Stimulated activated CD4-positive, alpha-beta T cell treated with anti-CD3 and anti-CD28 coated beads, Interleukin-12 subunit alpha, Interleukin-12 subunit beta, amount 100 ng/mL, for 48 hours (primary cell): ENCODE measurements around the gene ATG7.
"Not testable (repeated sequence)": the region's sequence is repeated elsewhere in the genome, so short reads cannot be mapped to it uniquely, and the experiment has no call there.

Source experiments
- DNase-seq, 3 donors: peaks; one replicate each; pipeline ENCODE4 v3.0.0-alpha.2; 2020; ENCODE audit warnings: low read depth in 2 of 3, low spot score in 1 of 3

Gene ATG7

GRCh38 chr3:11498646-11499045 lies 226.4 kb downstream of the ATG7 start:
- no peak for DNase-seq

- no peak for DNase-seq
Measured at GRCh38 chr3:11499144-11499543, 226.9 kb downstream of the ATG7 start.

DNA sequence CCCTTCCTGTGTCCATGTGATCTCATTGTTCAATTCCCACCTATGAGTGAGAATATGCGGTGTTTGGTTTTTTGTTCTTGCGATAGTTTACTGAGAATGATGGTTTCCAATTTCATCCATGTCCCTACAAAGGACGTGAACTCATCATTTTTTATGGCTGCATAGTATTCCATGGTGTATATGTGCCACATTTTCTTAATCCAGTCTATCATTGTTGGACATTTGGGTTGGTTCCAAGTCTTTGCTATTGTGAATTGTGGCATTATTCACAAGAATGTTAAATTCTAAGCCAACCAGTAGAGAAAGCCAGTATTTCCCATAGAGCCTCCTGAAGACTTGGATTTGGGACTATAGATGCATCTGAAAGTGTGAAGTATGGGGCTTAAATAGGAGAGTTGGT lies 230.2 kb downstream of the ATG7 start:
- DNase-seq, result not testable (repeated sequence)

DNA sequence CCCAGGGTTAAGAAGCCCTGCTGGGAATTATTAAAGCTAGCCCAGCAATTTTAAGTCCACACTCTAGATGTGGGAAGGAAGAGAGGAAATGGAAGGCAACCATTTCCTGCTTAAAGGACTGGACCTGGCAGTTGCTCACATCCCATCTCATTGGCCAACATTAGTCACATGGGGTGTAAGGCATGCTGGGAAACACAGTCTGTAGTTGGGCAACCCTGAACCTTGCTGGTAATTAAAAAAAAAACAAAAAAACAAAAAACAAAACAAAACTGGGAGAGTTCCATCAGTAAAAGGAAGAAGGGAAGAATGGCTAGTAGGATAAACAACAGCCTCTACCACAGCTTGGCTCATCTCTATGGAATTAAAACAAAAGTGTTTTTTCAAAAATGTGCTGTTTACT lies 235.5 kb downstream of the ATG7 start:
- no peak for DNase-seq

DNA sequence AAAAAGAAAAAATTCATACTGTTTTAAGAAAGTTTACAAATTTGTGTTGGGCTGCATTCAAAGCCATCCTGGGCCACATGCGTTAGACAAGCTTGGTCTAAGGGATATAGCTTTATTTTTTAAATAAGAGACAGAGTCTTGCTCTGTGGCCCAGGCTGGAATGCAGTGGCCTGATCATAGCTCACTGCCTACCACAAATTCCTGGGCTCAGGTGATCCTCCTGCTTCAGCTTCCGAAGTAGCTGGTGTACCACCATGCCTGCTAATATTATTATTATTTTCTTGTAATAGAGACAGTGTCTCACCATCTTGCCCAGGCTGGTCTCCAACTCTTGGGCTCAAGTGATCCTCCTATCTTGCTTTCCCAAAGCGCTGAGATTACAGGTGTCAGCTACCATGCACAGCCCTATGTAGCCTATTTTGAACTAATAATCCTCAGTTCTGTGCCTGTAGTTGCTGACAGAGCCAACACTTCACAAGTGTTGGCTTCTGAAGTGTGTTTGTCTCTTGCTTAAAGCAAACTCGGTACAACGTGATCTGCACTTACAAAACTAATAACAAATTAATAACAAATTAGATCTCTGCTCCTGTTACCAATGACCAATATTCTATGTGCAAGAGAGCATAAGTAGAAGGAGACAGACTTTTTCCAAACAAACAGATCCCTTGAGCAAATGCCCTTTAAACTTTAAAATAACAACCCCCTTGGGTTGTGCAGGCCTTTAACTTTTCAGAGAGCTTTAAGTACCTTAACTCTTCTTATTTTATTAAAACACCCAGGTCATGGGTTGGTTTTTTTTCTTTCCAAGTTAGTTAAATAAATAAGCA lies 236.4 kb downstream of the ATG7 start:
- no peak for DNase-seq

- DNase-seq, result no peak
Measured at GRCh38 chr3:11509173-11510000, 237.2 kb downstream of the ATG7 start.

GRCh38 chr3:11510001-11510340 lies 237.8 kb downstream of the ATG7 start:
- no peak for DNase-seq

GRCh38 chr3:11510356-11510755 lies 238.2 kb downstream of the ATG7 start:
- no peak for DNase-seq

GRCh38 chr3:11511606-11512005 lies 239.4 kb downstream of the ATG7 start:
- not testable (repeated sequence) for DNase-seq

- DNase-seq, result not testable (repeated sequence)
Measured at GRCh38 chr3:11513125-11513816, 241.1 kb downstream of the ATG7 start.

- DNase-seq, result no peak
Measured at GRCh38 chr3:11513817-11514135, 241.6 kb downstream of the ATG7 start.

DNA sequence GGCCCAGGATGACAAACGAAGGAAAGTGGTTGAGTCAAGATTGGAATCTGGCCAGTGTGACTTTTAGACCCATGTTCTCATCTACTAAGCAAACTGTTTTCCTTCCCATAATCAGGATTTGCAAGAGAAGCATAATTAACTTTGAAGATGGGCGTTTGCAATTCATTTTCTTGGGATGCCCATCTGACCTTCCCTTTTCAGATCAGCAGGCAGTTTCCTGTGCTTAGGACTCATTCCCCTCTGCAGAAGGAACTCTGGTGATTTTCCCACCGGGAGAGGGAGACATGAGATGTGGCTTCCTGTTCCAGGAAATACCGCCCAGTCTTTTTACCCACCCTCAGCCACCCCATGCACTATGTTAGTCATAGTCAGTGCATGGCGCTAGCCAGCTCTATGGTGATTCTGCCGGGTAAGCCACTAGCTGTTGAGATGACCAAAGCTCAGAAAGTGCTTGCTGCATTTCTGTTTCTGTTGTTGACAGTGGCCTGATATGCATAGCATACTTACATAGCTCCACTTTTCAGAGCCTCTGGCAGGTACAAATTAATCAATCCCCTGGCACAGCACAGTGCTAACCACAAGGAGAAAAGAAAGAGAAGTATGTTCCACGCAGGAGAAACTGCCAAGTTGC lies 242.1 kb downstream of the ATG7 start:
- DNase-seq, result no peak

DNA sequence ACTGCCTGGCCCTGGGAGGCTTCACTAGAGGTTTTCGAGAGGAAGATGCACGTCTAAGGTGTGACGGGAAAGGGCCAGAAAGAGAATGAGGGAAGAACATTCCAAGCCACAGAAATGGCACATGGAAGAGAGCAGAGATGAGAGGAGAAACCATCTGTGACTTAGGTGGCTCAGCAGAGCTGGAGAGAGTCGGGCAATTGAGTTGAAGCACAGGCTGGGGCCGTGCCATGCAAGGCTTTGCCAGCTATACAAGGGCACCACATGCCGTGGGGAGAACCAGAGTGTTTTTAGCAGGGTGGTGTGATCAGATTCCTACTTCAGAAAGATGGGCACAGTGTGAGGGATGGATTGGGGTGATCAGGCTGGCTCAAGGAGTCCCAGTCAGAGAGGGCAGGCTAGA lies 245.4 kb downstream of the ATG7 start:
- no peak for DNase-seq

DNA sequence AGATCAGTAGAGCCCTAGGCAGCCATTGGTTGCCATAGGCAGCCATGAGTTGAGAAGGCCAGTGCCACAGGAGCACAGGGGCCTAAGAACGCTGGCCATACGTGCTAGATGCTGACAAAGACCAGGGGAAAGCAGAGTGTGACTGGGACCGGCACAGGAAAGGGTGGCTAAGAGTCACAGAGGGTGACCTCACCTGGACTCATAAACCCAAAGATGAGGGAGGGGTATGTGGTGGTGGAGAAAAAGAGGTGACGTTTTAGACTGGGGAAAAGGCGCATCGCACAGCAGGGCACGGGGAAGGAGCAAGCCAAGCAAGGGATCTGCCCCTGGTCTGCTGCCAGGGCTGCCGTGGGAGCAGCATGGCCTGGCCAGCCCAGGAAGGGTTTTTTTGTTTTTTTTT lies 249.0 kb downstream of the ATG7 start:
- no peak for DNase-seq

DNA sequence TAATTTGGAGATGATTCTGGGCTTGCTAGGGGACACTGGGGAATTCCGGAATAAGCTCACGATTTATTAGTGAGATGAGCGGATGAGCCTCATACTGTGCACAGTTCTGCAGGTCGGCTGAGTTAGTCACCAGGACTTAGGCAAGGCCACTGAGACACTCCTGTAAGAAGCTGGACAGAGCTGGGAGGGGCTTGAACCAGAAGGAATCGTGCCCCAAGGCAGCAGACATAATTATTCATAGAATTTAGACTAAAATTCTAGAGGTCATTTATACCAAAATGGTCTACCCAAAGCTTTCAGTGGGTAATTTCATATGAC lies 250.2 kb downstream of the ATG7 start:
- no peak for DNase-seq

DNA sequence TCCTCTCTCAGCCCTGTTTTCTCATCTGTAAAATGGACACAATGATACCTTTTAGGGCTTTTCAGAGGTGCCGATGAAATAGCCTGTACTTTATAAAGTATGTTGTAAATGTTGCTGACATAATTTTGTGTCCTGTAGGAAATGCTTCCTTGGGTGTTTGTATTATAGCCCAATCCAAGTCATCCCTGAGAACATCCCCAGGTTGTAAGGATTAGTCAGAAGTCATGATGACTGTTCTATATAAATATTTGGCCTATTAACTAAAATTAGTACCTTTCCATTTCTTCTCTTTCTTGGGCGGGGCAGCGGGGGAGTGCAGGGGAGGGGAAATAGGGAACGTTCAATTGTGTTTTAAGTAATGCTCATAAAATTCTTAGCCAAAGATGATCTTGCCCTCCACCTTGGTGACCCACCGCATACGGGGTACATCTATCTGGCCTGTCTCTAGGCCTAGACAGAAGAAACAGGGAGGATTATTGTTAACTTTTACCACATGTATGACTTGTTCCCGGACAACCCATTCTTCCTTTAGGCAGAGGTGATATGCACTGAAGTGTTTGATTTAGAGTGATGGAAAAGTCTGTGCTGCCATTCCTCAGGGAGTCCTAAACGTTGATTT lies 250.9 kb downstream of the ATG7 start:
- DNase-seq, result no peak

GRCh38 chr3:11523572-11524101 lies 251.4 kb downstream of the ATG7 start:
- no peak for DNase-seq

GRCh38 chr3:11526121-11526520 lies 253.9 kb downstream of the ATG7 start:
- DNase-seq, result not testable (repeated sequence)

DNA sequence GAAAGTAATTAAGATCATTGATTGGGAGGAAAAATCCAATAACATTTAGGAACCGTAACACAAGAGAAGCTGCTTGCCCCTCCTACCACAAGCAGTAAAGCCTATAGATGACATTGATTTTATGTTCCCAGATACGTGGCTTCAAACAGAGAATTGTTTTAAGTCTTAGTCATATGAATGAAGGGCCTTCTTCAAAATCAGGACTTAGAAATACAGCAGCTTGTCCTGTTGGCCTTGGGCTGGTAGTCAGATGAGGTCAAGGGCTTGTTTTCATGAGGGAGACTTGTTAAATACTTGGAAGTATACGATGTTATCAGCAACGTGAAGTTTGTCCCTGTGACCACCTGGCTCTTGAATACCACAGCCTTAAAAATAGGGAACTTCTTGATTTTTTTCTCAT lies 257.1 kb downstream of the ATG7 start:
- no peak for DNase-seq

GRCh38 chr3:11530153-11530721 lies 258.0 kb downstream of the ATG7 start:
- DNase-seq, result no peak

DNA sequence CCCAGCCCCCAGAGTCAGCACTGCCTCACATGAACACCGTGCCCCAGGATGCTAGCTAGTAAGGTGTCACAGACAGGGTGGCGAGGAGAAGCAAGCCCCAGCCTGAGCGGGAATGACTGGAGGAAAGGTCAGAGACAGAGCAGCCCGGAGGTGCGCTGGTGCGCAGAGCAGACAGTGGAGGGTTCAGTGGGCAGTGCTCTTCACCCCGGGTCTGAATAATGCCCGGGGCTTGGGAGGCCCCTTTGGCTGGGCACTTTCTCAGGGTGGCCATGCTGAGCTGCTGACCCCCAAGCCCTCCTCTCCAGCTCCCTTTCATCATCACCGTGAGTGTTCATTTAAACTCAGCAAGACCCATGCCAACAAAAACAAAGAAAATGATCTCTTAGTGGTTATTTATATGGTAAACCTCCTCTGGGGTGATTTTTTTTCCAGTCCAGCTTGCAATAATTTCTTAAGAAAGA lies 260.8 kb downstream of the ATG7 start:
- DNase-seq, result no peak
